Measurements from ENCODE around the gene SYDE2.
"Not testable (repeated sequence)": the region's sequence is repeated elsewhere in the genome, so short reads cannot be mapped to it uniquely, and the experiment has no call there.

GRCh38 chr1:85138439-85138838, 62.4 kb downstream of the SYDE2 start:
- TF ChIP-seq CTCF (conservative IDR thresholded peaks at IDR 0.05); ZFX (IDR thresholded peaks at IDR 0.05): not testable (repeated sequence)

Measured in C4-2B (cell line).